PFSK-1 (cell line): ENCODE data around the gene CDC40.

Experiments used
- FOXP2 ChIP-seq: optimal IDR thresholded peaks from 2 replicates; pipeline ENCODE3; 2011; ENCODE audit warnings: borderline replicate concordance, control low read depth, inconsistent platforms; ENCODE audit not compliant: insufficient read depth; ENCODE audit errors: extremely low read length, extremely low read depth
- POLR2AphosphoS5 ChIP-seq: IDR thresholded peaks from 2 replicates; pipeline ENCODE4 v1.6.1; 2012; ENCODE audit warnings: low read depth, mild to moderate bottlenecking, control low read depth, low read length, moderate library complexity
- REST ChIP-seq, 2 experiments: IDR thresholded peaks; 2 replicates each; pipeline versions ENCODE4 v1.6.1 to v1.8.0; 2011 to 2012; ENCODE audit warnings: low read depth in 2 of 2, low read length in 2 of 2, control low read depth in 1 of 2, inconsistent platforms in 1 of 2, mild to moderate bottlenecking in 1 of 2, moderate library complexity in 1 of 2; ENCODE audit not compliant: insufficient read depth in 1 of 2
- SIN3A ChIP-seq: IDR thresholded peaks from 2 replicates; pipeline ENCODE4 v1.6.1; 2012; ENCODE audit warnings: mild to moderate bottlenecking, low read length, moderate library complexity, borderline replicate concordance; ENCODE audit not compliant: insufficient read depth
- TAF1 ChIP-seq: IDR thresholded peaks from 2 replicates; pipeline ENCODE4 v1.6.1; 2012; ENCODE audit warnings: low read length, control low read depth, borderline replicate concordance; ENCODE audit not compliant: insufficient read depth

The CDC40 gene

DNA sequence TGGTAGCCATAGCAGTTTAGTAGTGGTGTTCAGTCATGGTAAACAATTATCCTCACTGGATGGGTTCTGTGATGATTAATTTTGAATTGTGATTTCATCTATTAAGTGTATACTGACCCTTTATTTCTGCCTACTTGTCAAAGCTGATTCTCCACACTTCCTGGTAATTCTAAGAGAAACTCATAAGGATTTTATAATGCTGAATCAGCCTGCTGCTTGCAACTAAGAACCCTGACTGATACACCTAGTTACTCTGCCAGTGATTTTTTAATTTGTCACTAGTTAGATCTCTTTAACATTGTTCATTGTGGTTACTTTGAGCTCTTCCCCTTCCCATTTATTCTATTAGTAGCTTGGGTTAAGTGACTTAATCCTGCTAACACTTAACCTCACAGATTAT is 8.6 kb downstream of the CDC40 start:
- no peak for TF ChIP-seq POLR2AphosphoS5
- no peak for TF ChIP-seq SIN3A
- no peak for TF ChIP-seq TAF1
- TF ChIP-seq FOXP2: no peak
- no peak for TF ChIP-seq REST (IDR thresholded peaks at IDR 0.05; ENCODE audit: insufficient read depth in 1 of 2, low read depth in 2 of 2, low read length in 2 of 2)

- no peak for TF ChIP-seq FOXP2
- TF ChIP-seq SIN3A: no peak
- no peak for TF ChIP-seq TAF1
- no peak for TF ChIP-seq REST (IDR thresholded peaks at IDR 0.05; ENCODE audit: insufficient read depth in 1 of 2, low read depth in 2 of 2, low read length in 2 of 2)
- TF ChIP-seq POLR2AphosphoS5: no peak
Measured at GRCh38 chr6:110190726-110191125, 10.5 kb downstream of the CDC40 start.

DNA sequence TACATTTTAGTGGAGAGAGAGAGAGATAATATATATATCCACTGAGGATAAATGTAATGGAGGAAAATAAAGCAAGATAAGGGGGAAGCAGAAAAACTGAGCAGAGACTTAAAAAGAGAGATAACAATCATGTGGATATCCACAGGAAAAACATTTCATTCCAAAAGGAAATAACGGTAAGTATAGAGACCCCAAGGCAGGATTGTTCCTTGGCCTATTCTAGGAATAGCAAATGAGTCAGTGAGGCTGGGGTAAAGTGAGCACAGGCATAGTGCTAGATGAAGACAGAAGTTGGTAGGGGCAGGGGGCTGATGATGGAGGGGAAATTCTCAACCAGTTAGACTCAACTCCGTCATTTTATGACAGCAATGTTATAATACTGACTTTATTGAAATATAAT is 11.2 kb downstream of the CDC40 start:
- TF ChIP-seq SIN3A (no peak), REST (IDR thresholded peaks at IDR 0.05; ENCODE audit: insufficient read depth in 1 of 2, low read depth in 2 of 2, low read length in 2 of 2) (no peak), POLR2AphosphoS5 (no peak), FOXP2 (no peak), TAF1 (no peak)

DNA sequence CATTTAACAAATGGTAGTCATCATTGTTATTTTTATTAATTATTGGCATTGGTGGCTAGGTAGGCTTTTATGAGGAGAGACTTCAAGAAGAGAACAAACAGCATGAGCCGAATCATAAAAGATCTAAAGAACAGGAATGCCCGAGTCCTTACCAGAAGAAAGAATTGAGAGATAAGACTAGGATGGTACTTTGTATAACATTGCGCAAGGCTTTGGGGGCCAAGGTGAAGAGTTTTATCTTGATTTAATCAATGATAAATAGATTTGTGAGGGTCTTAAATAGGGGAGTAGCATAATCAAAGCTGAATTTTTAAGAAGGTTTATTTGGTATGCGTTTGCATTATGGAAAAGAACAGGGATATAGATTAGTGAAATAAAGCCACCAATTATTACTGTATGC is 15.4 kb downstream of the CDC40 start:
- no peak for TF ChIP-seq POLR2AphosphoS5
- no peak for TF ChIP-seq REST (IDR thresholded peaks at IDR 0.05; ENCODE audit: insufficient read depth in 1 of 2, low read depth in 2 of 2, low read length in 2 of 2)
- TF ChIP-seq SIN3A: no peak
- TF ChIP-seq FOXP2: no peak
- no peak for TF ChIP-seq TAF1

GRCh38 chr6:110196874-110197273 is 16.6 kb downstream of the CDC40 start:
- TF ChIP-seq FOXP2: no peak
- TF ChIP-seq REST (IDR thresholded peaks at IDR 0.05; ENCODE audit: insufficient read depth in 1 of 2, low read depth in 2 of 2, low read length in 2 of 2): no peak
- TF ChIP-seq SIN3A: no peak
- TF ChIP-seq TAF1: no peak
- no peak for TF ChIP-seq POLR2AphosphoS5
